Measurements from ENCODE around the gene OSBP2. TPM values are rescaled to one million over a fixed set of nuclear protein-coding genes. Genes with fewer than 3 reads are reported as not detected.

Gene OSBP2
- total and polyA plus RNA-seq, 10 of the 15 experiments (the other 5 are each of a cell fraction or from before 2014, with no cell fraction given), result 0.11 to 7.7 (median 3.6) TPM

DNA sequence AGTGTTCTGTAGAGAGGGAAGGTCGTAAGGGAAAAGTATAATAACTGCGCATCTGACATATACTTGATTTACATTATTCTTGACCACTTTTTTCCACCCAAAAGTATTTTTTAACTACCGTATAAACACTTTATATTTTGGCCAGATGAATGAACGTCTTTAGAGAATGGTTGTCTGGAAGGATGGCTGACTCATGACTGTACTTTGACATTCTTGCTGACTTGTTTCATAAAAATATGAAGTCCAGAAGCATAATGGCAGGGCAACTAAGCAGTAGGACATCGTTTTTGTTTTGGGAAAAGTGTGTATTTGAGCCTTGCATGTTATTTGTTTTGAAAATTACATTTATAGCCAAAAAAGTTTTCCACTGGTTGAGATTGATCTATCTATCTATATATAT lies 110.0 kb downstream of the OSBP2 start:
- Histone ChIP-seq H3K4me2 (ENCODE audit: control insufficient read depth, insufficient read depth) (no peak overlapping the region), H3K4me3 (no peak overlapping the region), H2AFZ (ENCODE audit: control insufficient read depth, low read depth, low read length) (no peak overlapping the region), H3K27ac (ENCODE audit: control insufficient read depth, insufficient read depth) (no peak overlapping the region), H4K20me1 (ENCODE audit: control insufficient read depth, insufficient read depth) (peaks cover 3% of the 10 kb centered on the region), H3K4me1 (ENCODE audit: control insufficient read depth, insufficient read depth, low read length) (no peaks in the 10 kb centered on the region), H3K79me2 (ENCODE audit: control insufficient read depth, insufficient read depth, low read length) (no peaks in the 10 kb centered on the region), H3K9ac (ENCODE audit: control insufficient read depth, insufficient read depth, low read length) (no peak overlapping the region), H3K36me3 (ENCODE audit: control insufficient read depth in 2 of 2, insufficient read depth in 2 of 2, low read length in 1 of 2) (no peaks in the 10 kb centered on the region), H3K9me3 (replicated peaks; ENCODE audit: control insufficient read depth, insufficient read depth, low read length) (no peaks in the 10 kb centered on the region), H3K27me3 (replicated peaks in 1 of 2; ENCODE audit: control insufficient read depth in 2 of 2, insufficient read depth in 2 of 2, low read length in 1 of 2) (peaks cover 3% of the 10 kb centered on the region in 2 experiments; a peak in 2 of 4 replicates)
- CTCF ChIA-PET, result no interaction called here
- in situ Hi-C loops (cut with MboI), result no loop called here
- FAIRE-seq, result no peak
- no peak for DNase-seq (ENCODE audit: low read depth, low spot score)
- SMC1A ChIA-PET (ENCODE audit: uncharacterized antibody, unreplicated experiment), result no interaction called here
- RAD21 ChIA-PET (ENCODE audit: unreplicated experiment), result no interaction called here
- POLR2A ChIA-PET, result no interaction called here
- TF ChIP-seq STAT1 (conservative IDR thresholded peaks at IDR 0.05), result no peak
- TF ChIP-seq SMARCA5 (IDR thresholded peaks at IDR 0.05), result no peak
- TF ChIP-seq RAD51 (IDR thresholded peaks at IDR 0.05), result no peak
- TF ChIP-seq, protein P1, sequence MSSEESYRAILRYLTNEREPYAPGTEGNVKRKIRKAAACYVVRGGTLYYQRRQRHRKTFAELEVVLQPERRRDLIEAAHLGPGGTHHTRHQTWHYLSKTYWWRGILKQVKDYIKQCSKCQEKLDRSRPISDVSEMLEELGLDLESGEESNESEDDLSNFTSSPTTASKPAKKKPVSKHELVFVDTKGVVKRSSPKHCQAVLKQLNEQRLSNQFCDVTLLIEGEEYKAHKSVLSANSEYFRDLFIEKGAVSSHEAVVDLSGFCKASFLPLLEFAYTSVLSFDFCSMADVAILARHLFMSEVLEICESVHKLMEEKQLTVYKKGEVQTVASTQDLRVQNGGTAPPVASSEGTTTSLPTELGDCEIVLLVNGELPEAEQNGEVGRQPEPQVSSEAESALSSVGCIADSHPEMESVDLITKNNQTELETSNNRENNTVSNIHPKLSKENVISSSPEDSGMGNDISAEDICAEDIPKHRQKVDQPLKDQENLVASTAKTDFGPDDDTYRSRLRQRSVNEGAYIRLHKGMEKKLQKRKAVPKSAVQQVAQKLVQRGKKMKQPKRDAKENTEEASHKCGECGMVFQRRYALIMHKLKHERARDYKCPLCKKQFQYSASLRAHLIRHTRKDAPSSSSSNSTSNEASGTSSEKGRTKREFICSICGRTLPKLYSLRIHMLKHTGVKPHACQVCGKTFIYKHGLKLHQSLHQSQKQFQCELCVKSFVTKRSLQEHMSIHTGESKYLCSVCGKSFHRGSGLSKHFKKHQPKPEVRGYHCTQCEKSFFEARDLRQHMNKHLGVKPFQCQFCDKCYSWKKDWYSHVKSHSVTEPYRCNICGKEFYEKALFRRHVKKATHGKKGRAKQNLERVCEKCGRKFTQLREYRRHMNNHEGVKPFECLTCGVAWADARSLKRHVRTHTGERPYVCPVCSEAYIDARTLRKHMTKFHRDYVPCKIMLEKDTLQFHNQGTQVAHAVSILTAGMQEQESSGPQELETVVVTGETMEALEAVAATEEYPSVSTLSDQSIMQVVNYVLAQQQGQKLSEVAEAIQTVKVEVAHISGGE (CRISPR knock-in tag; IDR thresholded peaks at IDR 0.05), result no peak
- TF ChIP-seq ZNF274 (IDR thresholded peaks at IDR 0.05; ENCODE audit: insufficient read depth, insufficient read length), result no peak
- TF ChIP-seq YY1 (IDR thresholded peaks at IDR 0.05; ENCODE audit: low read depth, low read length), result no peak
- WGBS (ENCODE audit: insufficient coverage, insufficient replicate concordance, low lambda C conversion rate, missing lambda C conversion rate), result 27% methylated on average over 5 of the region's 5 CpGs
- ATAC-seq, result no peak
- BruUV-seq (replicated peaks), result no TSS peak
- intact Hi-C loops (cut with micrococcal nuclease; ENCODE audit: unreplicated experiment), result no loop called here
